NCI-H1092 treated with DMSO at 0.1 percent for 48 hours (cell line): ENCODE data around the gene FOXS1.
"Not testable (repeated sequence)": the region's sequence is repeated elsewhere in the genome, so short reads cannot be mapped to it uniquely, and the experiment has no call there.

Experiments used
- DNase-seq: peaks from one replicate; lab custom pipeline; 2025; lab: John Stamatoyannopoulos, UW

Gene FOXS1

DNA sequence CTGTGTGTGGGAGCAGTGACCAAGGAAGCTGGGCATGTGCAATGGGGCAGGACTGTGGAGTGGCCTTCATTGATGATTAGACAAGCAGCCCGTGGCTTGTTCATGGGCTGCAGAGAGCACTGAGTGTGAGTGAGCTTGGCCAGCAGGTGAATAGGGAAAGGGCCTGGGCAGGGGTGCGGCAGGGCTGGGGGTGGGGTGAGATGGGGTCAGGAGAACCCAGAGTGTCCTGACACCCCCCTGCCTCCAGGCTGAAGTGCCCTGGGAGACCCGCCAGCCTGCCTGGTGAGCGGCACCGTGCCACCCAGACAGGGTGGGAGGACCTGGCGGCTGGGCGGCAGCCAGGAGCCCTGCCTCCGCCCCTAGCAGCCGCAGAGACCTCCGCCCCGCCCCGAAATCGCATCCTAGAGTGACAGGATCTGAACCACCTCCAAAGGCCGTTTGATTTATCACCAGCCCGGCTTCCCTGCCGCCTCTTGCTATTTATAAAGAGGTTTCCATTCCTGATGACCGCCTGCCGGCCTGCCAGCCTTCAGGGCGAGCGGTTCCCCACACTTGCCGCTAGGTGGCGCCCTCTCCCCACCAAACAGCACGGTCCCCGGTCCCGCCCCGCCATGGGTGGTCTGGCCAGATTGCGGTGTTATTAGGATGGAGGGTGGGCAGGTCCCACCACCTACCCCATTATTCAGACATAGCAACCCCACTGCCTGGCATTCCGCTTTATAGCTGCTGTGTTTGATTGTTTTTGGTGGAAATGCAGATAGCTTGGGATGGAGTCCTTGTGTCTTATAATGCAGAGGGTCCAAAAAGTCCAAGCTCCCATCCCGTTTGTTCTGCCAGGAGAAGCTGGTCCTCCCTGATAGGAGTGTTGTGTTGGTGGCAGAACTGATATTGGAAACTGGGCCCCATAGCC is 22.7 kb downstream of the FOXS1 start:
- DNase-seq, result peak; percentile 94

DNA sequence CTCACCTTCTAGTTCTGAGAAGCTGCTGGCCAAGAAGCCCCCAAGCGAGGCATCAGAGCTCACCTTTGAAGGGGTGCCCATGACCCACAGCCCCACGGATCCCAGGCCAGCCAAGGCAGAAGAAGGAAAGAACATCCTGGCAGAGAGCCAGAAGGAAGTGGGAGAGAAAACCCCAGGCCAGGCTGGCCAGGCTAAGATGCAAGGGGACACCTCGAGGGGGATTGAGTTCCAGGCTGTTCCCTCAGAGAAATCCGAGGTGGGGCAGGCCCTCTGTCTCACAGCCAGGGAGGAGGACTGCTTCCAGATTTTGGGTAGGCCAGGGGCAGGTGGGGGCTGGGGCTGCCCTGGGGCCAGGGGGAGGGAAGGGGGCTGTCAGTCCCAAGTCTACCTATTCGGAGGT is 24.0 kb downstream of the FOXS1 start:
- no peak for DNase-seq

DNA sequence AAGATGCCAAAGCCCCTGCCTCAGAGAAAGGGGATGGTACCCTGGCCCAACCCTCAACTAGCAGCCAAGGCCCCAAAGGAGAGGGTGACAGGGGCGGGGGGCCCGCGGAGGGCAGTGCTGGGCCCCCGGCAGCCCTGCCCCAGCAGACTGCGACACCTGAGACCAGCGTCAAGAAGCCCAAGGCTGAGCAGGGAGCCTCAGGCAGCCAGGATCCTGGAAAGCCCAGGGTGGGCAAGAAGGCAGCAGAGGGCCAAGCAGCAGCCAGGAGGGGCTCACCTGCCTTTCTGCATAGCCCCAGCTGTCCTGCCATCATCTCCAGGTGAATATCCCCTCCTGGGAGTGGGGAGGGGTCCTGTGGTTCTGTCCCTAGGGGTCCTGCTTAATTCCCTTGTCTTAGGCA is 25.2 kb downstream of the FOXS1 start:
- no peak for DNase-seq

DNA sequence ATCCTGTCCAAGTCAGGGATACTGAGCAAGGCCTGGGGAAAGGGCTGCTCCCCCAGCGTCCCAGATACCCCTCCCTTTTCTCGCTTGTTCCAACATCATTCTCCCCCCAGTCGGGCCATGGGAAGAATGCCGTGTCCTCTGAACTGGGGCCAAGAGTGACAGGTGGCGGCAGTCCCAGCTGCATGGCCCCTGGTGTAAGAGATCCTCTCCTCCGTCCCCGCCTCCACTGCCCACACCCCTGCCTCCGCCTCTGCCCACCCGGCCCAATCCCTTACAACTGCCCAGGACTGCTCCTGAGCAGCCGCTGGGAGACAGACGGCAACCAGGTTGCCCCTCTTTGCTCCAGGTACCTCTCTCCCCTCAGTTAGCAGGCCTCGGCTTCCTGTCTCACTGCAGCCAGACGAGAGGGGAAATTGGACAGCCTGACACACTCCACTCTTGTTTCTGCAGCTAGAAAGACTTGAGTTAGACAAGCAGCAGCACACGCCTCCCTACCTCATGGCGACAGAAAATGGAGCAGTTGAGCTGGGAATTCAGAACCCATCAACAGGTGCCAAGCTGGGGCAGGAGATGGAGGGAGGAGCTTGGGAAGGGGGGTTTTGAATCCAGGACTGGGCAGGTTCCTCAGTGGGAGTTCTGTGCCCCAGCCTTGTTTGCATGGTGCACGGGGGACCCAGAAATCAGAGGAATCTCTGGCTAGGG is 26.2 kb downstream of the FOXS1 start, which contains the start of gene MYLK2:
TSS of gene MYLK2 (plus strand) at position 274 of the 702 bp plus-strand sequence. CDS start at position 499, 225 bp downstream.
- DNase-seq, result peak; percentile 83

DNA sequence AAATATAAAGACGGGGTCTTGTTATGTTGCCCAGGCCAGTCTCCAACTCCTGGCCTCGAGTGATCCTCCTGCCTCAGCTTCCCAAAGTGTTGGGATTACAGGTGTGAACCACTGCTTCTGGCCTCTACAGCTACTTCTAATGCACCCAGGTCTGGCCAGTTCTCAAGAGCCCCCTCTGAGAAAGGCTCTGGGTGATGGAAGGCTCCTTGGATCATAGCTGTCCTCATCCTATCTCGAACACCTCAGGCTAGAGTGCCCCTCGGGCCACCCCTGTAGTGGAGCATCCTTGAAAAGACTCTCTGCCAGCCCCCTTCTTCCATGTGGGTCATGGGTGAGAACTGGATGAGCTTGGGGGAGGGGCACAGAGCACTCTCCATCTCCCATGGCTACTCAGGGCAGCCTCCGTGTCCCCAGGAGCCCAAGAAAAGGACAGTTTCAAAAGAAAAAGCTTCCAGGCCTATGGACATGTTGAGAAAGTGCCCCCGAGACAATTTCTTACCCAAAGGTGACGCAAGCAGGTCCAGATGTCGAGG is 27.0 kb downstream of the FOXS1 start:
- no peak for DNase-seq

DNA sequence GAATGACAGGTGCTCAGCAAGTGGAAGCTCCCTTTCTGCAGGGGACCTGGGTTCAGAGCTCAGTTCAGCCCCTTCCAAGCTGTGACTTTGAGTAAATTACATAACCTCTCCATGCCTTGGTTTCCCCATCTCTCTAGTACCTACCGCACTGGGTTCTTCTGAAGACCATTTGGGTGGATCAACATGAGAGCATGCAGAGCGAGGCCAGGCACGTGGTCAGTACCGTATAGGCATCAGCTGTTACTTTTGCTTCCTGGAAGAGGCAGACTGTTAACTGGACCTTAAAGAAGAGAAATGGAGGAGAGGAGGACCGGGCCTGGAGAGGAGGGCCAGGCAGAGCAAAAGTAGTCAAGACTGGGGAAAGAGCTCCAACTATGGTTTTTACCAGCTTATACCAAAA is 27.9 kb downstream of the FOXS1 start:
- no peak for DNase-seq

DNA sequence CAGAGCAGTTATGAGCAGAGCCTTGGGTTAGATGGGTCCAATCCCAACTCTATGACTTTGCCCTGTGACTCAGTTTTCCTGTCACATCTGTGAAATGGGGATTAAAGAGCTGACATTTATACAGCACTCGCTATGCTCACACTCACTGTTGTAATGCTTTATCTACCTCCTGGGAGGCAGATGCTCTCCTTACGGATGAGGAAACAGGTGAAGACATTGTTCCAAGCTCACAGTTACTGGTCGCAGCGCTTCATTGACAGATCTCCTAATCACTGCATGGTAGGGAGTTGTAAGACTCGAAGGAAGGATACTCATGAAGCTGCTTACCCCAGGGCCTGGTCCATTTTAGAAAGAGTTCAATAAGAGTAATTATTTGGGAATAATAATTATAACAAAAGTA is 29.2 kb downstream of the FOXS1 start:
- DNase-seq, result no peak

DNA sequence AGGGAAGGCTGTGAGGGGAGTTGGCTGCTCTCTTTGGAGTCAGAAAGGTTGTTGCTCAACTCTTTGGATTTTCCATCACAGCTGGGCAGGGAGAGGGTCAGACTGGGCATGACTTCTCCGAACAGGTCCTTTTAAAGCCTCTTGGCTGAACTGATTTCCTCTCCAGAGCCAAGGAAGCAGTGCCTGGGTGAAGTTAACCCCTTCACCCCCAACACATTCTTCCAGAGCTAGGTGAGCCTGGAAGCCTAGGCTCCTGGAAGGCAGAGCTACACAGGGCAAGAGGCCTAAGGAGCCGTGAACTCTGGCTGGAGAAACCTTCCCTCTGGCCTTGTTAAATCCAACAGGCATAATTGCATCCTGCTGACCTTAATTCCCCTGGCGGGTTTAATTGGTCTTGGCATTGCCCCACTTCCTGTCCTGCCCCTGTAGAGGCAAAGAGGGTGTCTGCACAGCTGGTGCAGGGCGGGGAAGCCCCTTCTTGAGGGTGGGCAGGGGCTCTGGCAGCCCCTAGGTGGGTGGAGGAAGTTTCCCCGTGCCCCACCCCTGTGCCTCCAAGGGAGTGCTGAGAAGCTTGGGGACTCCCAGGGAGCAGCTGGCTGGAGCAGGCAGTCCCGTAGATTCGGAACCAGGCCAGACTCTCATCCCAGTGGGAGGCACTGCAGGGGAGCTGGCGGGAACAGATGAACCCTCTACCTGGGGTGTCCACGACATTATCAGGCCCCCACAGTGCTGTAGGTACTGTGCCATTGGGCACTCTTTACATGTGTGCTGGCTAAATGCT is 29.8 kb downstream of the FOXS1 start:
- DNase-seq, result peak; percentile 36

DNA sequence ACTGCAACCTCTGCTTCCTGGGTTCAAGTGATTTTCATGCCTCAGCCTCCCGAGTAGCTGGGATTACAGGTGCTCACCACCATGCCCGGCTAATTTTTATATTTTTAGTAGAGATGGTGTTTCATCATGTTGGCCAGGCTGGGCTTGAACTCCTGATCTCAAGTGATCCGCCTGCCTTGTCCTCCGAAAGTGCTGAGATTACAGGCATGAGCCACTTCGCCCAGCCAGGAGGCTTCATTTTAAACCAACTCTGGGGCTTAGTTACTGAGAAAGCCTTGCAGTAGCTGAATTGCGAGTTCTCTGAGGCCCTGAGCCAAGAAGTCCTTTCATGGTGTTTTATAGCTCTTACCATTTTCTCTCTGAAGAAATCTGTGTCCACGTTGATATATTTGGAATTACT is 31.3 kb downstream of the FOXS1 start:
- DNase-seq, result not testable (repeated sequence)

DNA sequence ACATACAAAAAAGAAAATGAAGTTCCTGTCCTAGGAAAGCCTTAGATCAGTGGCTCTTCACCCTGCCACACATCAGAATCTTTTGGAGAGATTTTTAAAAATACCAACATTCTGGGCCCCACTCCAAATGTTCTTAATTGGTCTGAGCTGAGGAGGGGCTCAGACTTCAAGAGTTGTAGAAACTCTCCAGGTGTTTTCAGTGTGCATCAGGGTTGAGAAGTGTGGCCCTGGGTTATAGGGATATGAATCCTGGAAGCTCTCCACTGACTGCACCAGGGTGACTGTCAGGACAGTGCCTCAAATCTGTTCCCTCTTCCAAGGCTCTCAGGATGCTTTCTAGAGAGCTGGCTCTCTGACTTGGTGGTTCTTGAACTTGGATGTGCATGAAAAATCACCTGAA is 31.8 kb downstream of the FOXS1 start:
- no peak for DNase-seq

DNA sequence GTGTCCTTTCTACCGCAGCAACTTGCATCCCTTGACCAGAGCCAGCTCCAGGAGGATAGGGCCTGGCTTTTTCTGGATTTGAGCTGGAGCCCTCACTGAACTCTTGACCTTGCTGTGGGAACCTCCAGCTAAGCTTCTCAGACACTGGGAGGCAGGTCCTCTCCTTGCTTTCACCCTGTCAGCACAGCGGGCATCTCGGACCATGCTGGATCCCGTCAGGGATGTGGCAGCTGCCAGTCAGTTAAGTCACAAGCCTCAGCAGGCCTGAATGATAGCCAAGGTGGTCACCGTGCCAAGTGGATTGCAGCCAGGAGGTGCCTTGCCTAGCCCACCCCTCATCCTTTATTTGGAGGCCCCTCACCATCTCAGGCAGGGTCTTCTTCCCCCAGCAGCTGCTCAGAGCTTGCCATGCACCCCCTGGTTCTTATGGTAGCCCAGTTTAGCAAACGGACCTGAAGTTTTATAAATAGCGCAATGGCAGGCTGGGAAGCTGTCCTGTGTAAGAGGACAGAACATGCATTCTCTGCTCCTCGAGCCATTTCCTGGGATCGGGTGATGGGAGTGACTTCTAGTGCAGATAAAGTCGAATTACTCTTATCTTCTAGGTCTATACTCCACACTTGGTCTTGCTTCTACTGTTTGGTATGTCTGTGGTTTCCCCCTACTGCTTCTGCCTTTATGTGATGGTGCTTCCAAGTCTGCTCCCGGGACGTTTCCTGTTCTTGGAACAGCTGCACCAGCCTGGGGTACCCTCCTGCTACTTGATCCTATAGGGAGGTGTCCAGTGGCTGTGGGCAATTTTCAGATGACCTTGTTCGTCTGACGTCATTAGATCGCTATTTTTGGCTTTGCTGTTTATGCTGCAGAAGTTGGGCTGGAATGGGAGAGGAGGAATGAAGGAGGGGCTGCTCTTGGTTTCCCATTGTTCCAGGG is 33.3 kb downstream of the FOXS1 start:
- DNase-seq, result no peak

DNA sequence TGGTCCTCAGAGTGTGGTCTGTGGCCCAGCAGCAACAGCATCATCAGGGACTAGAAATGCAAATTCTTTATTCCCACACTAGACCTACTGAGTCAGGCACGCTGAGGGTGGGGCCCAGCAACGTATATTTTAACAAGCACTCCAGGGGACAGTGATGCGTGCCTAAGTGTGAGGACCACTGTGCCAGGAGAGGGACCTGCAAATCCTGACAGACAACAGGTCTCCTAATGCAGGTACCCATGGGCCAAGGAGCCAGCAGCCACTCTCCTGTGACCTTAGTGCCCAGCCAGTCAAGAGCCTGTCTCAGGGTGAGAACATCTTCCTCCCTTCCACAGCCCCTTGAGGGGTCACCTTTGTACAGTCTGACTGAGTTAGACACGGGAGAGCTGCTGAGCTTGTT is 34.2 kb downstream of the FOXS1 start:
- no peak for DNase-seq

DNA sequence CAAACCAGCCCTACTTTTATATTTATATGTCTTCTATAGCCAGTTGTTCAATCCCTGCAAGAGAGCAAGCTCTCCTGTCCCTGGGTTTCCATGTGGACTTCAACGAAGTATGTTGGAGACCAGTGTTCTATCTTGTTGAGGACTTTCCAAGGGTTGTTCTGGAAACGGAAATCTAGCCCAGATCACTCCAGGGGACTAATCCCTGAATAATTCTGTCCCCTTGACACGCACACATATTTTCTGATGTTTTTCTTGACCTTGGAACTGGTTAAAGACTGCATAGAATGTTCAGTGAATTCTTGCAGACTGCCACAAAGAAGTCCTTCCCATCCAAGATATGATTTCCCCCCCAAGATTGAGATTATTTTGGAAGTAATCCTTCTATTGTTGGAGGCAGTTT is 35.7 kb downstream of the FOXS1 start:
- no peak for DNase-seq

DNA sequence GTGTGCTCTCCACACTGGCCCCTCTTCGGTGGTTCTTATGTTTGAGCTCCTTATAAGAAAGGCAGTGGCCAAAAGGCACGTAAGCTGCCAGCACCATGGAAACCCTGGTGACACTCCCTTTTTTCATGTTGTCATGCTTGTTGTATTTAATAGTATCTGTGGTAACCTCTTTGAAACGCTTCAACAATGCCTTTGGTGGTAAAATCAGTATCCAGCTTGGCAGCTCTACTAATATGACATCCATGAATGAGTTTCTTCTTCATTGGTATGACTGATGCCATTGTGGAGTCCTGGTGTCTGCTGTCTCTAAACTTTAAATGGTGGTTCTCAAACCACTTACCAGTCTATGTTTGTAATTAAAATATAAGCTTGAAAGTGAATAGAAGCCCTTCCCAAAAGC is 36.9 kb downstream of the FOXS1 start:
- no peak for DNase-seq

DNA sequence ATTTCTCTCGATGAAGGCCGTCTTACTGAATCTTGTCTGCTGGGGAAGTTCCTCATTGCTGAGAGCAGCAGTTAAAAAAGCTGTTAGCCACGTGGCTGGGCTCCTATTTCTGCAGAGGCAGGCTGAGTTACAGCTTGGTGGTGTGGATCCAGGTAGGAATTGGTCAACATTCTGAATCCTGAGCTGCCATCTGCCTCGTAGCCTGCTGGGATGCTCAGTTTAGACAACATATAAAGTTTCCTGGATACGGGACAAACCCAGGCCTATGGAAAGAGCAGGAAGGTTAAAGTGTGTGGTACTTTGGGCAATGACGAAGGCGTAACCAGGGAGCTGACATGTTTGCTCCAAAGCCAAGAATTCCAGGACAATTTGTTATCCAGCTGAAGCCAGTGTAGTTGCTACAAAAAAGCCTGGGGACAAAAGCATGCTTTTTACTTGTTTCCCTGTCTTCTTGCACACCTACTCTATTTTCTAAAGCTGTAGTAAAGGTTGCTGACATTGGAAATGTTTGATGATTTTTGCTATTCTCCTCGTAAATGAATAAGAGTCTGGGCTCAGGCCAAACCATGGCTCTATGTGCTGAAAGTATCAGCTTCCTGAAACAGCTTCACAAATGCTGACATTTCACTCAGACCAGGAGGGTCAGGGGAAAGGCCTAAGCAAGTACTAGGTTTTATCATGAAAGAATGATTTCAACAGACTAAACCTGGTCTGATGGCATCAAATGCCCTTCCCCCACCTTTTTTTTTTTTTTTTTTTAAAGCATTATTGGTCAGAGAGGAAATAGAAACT is 38.6 kb downstream of the FOXS1 start:
- no peak for DNase-seq

DNA sequence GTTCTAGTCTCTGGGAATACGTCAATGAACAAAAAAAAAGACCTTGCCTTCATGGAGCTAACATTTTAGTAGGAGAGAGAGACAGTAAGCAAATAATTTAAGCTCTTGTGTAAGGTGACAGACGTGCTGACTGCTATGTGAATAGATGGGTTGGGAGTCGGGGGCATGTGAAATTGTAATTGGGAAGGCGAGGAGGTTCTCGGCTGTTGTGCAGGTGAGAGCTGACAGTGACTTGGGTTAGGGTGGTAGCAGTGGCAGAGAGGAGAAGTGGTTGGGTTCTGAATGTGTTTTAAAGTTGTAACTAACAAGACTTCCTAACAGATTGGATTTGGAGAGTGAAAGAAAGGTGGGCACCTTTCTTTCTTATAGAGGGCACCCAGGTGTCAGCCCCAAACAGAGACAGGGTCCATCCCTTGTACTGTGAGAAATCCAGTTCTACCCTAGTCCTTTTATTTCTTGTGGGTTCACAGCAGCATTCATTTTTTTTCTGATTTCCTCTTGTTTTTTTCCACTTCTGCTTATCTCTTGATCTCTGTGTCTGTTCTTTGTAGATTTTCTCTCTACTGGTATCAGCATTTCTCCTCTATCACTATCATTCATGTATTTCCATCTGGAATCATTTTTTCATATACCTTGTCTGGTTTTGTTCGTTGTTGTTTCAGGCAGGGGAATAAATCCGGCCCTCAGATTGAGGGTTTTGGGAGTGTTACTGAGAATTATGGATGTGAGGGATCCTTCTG is 41.7 kb downstream of the FOXS1 start:
- DNase-seq, result no peak

DNA sequence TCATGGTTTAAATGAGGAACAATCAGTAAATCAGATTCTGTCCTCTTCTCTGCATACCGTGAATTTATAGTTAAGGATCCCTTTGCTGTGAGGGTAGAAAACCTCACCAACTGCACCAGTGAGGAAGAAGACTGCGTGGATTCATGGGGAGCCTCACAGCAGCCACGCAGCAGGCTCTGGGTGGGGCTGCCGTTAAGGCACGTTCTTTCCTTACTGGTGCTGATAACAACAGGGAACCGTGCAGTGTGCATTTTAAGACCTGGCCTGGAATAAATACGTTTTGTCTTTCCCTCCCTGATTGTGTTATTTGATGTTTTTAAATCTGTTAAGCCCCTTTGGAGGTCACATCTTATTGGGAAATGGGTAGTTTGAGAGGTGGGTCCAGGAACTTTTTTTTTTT is 43.9 kb downstream of the FOXS1 start:
- DNase-seq, result no peak

DNA sequence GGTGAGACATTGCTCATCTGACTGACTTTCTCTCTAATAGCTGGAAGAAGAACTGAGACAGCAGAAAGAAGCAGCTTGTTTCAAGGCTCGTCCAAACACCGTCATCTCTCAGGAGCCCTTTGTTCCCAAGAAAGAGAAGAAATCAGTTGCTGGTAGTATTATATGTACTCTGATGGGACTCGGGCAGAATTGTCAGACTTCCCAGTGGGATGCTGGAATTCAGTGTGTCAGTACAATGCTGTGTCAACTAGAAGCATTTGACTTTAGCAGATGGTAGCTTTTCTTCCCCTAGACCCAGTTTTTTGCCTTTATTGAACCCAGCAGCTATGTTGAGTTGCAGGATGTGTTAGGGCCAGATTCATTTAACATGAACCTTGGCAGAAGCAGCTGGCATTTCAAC is 48.0 kb downstream of the FOXS1 start:
- DNase-seq, result no peak
